Epithelial cell of proximal tubule (primary cell): ENCODE data around the gene STEAP1. TPM values are rescaled to one million over a fixed set of nuclear protein-coding genes. Genes with fewer than 3 reads are reported as not detected.
A peak's percentile ranks its signal among the peaks of the same experiment; 100 is the strongest.
"Not testable (repeated sequence)": the region's sequence is repeated elsewhere in the genome, so short reads cannot be mapped to it uniquely, and the experiment has no call there.

Experiments
- DNase-seq: peaks from one replicate; pipeline ENCODE4 v3.0.0-alpha.2; 2011; ENCODE audit warnings: low read depth
- H3K4me3 ChIP-seq: 2 replicates; pipeline ENCODE4 v1.5.1; 2011; ENCODE audit warnings: low read depth, mild to moderate bottlenecking, low read length
- CTCF ChIP-seq: conservative IDR thresholded peaks from 2 replicates; pipeline ENCODE4 v1.5.1; 2012; ENCODE audit warnings: low read depth, mild to moderate bottlenecking, low read length
- total RNA-seq: library from RNA; depleted of rRNA; stranded (reverse); fragments of >200 nt; gene quantifications from 2 replicates; pipeline ENCODE4 v1.2.3, GENCODE V29; 2015

STEAP1 gene
- total RNA-seq = 3.4 and 8.0 TPM in 2 replicates

GRCh38 chr7:90153943-90154771 lies at the start of gene STEAP1:
Gene STEAP1 (plus strand): TSS chr7:90154469. CDS start chr7:90159789, 5,320 bp downstream.
- peak; percentile 71 for TF ChIP-seq CTCF
- H3K4me3 ChIP-seq = peak within 1 kb of the TSS; percentile 72
- peak; percentile 37 for DNase-seq

DNA sequence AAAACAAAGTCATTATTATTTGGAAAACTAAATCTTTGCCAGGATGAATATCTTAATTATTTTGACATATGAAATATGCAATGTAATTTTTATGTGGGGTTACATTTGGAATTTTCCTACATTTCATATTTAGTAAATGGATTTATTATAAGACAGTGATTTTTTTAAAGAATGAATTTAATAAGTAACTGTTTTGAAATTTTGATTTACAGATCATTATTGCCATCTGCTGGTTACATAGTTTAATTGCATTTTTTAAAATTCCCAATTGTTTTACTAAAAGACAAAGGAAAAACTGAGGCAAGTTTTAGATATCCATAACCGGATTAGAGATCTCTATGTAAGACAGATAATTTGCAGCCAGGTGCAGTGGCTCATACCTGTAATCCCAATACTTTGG lies 39.3 kb upstream of the STEAP1 start:
- H3K4me3 ChIP-seq, DNase-seq: not testable (repeated sequence)

GRCh38 chr7:90118551-90119177 lies 35.6 kb upstream of the STEAP1 start:
- H3K4me3 ChIP-seq = peak overlapping the region; percentile 72
- DNase-seq = peak; percentile 6

GRCh38 chr7:90119178-90119971 lies 34.9 kb upstream of the STEAP1 start:
- peak overlapping the region; percentile 72 for H3K4me3 ChIP-seq
- no peak for TF ChIP-seq CTCF
- DNase-seq = no peak

GRCh38 chr7:90120205-90120604 lies 34.1 kb upstream of the STEAP1 start:
- DNase-seq = not testable (repeated sequence)
- peak overlapping the region; percentile 72 for H3K4me3 ChIP-seq

- DNase-seq, H3K4me3 ChIP-seq: not testable (repeated sequence)
These were observed 22.5 kb upstream of the STEAP1 start for GRCh38 chr7:90131746-90132145.

GRCh38 chr7:90147079-90147960 lies 6.9 kb upstream of the STEAP1 start:
- not testable (repeated sequence) for DNase-seq, H3K4me3 ChIP-seq

DNA sequence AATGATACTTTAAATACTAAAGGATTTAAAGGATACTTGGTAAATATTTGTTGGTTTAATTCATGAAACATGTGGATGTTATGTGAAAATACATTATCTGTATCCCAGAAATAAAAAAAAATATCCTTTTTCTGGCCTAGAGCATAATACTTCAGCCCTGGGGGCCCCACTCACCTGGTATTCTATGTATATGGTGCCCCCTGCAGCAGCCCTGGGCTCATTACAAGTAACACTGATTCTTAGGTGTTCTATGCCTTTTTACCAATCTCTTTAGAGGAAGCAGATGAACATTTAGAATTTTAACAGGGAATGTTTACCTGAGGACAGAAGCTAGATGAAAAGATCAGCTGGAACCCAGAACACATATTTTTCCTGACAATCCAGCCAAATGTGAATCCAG lies 4.8 kb upstream of the STEAP1 start:
- H3K4me3 ChIP-seq, DNase-seq: not testable (repeated sequence)
- peak; percentile 61 for TF ChIP-seq CTCF

DNA sequence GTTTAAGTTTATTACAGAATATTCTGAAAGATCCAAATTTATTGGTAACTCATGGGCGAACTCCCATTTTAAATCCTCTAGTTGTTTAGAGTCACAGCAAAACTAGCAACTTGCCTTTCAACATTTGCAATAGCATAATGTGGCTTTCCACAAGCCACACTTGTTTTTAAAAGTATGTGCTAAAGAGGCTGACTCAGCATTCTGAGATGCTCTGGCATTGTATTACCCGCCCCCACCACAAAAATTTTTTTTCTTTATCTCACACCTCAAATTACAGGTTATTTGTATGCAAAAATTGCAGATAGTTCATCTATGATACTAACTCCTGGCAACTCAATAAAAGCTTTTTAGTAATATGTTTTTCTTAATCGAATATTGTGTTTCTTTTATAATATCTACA lies 2.4 kb upstream of the STEAP1 start:
- DNase-seq, H3K4me3 ChIP-seq: not testable (repeated sequence)
